NCI-H510A treated with DMSO at 0.1 percent for 48 hours (cell line): ENCODE measurements around the gene EYS.

ENCODE experiments used
- DNase-seq: peaks from one replicate; lab custom pipeline; 2025; lab: John Stamatoyannopoulos, UW

EYS gene

GRCh38 chr6:63671098-63671754, 2035.8 kb downstream of the EYS start:
- no peak for DNase-seq
